Cortex of kidney (tissue), 1 donor: ENCODE results near the gene CCSER2.
"Not testable (repeated sequence)": the region's sequence is repeated elsewhere in the genome, so short reads cannot be mapped to it uniquely, and the experiment has no call there.

Experiments used
- DNase-seq: peaks from one replicate; lab custom pipeline; 2025; lab: John Stamatoyannopoulos, UW

The CCSER2 gene

GRCh38 chr10:84453303-84453702 is 124.9 kb downstream of the CCSER2 start:
- DNase-seq: no peak

- DNase-seq: no peak
Observed at GRCh38 chr10:84456126-84456525, 127.7 kb downstream of the CCSER2 start.

- no peak for DNase-seq
Observed at GRCh38 chr10:84460520-84460919, 132.1 kb downstream of the CCSER2 start.

GRCh38 chr10:84469470-84469869 is 141.1 kb downstream of the CCSER2 start:
- no peak for DNase-seq

GRCh38 chr10:84473136-84473535 is 144.7 kb downstream of the CCSER2 start:
- no peak for DNase-seq

- DNase-seq: no peak
Observed at GRCh38 chr10:84477398-84478128, 149.2 kb downstream of the CCSER2 start.

- DNase-seq: no peak
Observed at GRCh38 chr10:84478151-84478550, 149.8 kb downstream of the CCSER2 start.

- no peak for DNase-seq
Observed at GRCh38 chr10:84478679-84479078, 150.3 kb downstream of the CCSER2 start.

- DNase-seq: no peak
Observed at GRCh38 chr10:84484541-84484940, 156.2 kb downstream of the CCSER2 start.

GRCh38 chr10:84493361-84493760 is 165.0 kb downstream of the CCSER2 start:
- DNase-seq: no peak

GRCh38 chr10:84493951-84494848 is 165.8 kb downstream of the CCSER2 start:
- no peak for DNase-seq

GRCh38 chr10:84494849-84495180 is 166.4 kb downstream of the CCSER2 start:
- DNase-seq: no peak

GRCh38 chr10:84497978-84498377 is 169.6 kb downstream of the CCSER2 start:
- no peak for DNase-seq

GRCh38 chr10:84499039-84499438 is 170.7 kb downstream of the CCSER2 start:
- DNase-seq: not testable (repeated sequence)

GRCh38 chr10:84499846-84500245 is 171.5 kb downstream of the CCSER2 start:
- no peak for DNase-seq

GRCh38 chr10:84510121-84510520 is 181.7 kb downstream of the CCSER2 start:
- DNase-seq: no peak

GRCh38 chr10:84511106-84511505 is 182.7 kb downstream of the CCSER2 start:
- DNase-seq: no peak

- no peak for DNase-seq
Observed at GRCh38 chr10:84511709-84512285, 183.4 kb downstream of the CCSER2 start.

GRCh38 chr10:84517554-84517953 is 189.2 kb downstream of the CCSER2 start:
- no peak for DNase-seq

GRCh38 chr10:84519235-84519634 is 190.8 kb downstream of the CCSER2 start:
- DNase-seq: no peak

- no peak for DNase-seq
Observed at GRCh38 chr10:84521013-84521412, 192.6 kb downstream of the CCSER2 start.

- no peak for DNase-seq
Observed at GRCh38 chr10:84521468-84521867, 193.1 kb downstream of the CCSER2 start.
